ENCODE data around the gene FPGS.

Gene FPGS

GRCh38 chr9:127828262-127829031 lies 25.8 kb downstream of the FPGS start:
- Histone ChIP-seq H3K9ac (ENCODE audit: low read length) (peak overlapping the region; percentile 83), H2AK5ac (ENCODE audit: low read length, severe bottlenecking) (peak overlapping the region; percentile 79), H3K4me1 (ENCODE audit: control insufficient read depth, insufficient read depth, low read depth, low read length) (peaks cover 17% of the 10 kb centered on the region), H3K4me2 (ENCODE audit: low read length, poor library complexity, severe bottlenecking) (peak overlapping the region; percentile 71), H3K14ac (ENCODE audit: low read length in 2 of 2) (peak overlapping the region in 1 of 2 experiments; percentile 83), H3K36me3 (ENCODE audit: control insufficient read depth in 1 of 2, insufficient read depth in 2 of 2, low read depth in 1 of 2, low read length in 2 of 2) (peaks cover 33 to 65% of the 10 kb centered on the region in 2 experiments), H2AFZ (ENCODE audit: low read depth, low read length) (peak overlapping the region; percentile 64), H3K79me1 (replicated peaks; ENCODE audit: low read length, poor library complexity, severe bottlenecking) (peaks cover 15% of the 10 kb centered on the region), H2BK15ac (ENCODE audit: low read depth, poor library complexity, severe bottlenecking) (peak overlapping the region; percentile 92), H2BK12ac (ENCODE audit: low read length in 2 of 2) (peak overlapping the region; percentile 40 to 65), H3K27me3 (ENCODE audit: control insufficient read depth in 1 of 2, insufficient read depth in 1 of 2, low read length in 2 of 2) (no peaks in the 10 kb centered on the region), H3K9me3 (ENCODE audit: control insufficient read depth, low read length) (no peaks in the 10 kb centered on the region), H2BK5ac (ENCODE audit: low read depth, low read length, poor library complexity, severe bottlenecking) (no peak overlapping the region), H3K27ac (ENCODE audit: low read length, poor library complexity, severe bottlenecking) (peak overlapping the region; percentile 1), H3K4ac (ENCODE audit: low read depth in 1 of 2, low read length in 2 of 2) (peak overlapping the region; percentile 75 to 78), H3K4me3 (ENCODE audit: insufficient read depth in 1 of 2, low read depth in 1 of 2, low read length in 2 of 2) (peak overlapping the region; percentile 43 to 54), H3K18ac (ENCODE audit: low read depth in 1 of 2, low read length in 2 of 2) (peak overlapping the region; percentile 85 to 86), H3K23ac (ENCODE audit: low read length in 2 of 2) (peak overlapping the region in 1 of 2 experiments; percentile 16), H4K8ac (ENCODE audit: low read length) (peak overlapping the region; percentile 91), H4K91ac (ENCODE audit: low read length) (peak overlapping the region; percentile 87), H2BK120ac (ENCODE audit: low read depth, low read length) (peak overlapping the region; percentile 95)
- WGBS = 7% methylated on average over 34 of the region's 34 CpGs
- DNase-seq = peak; percentile 87

GRCh38 chr9:127829205-127829906 lies 26.7 kb downstream of the FPGS start:
- peaks cover 17% of the 10 kb centered on the region for H3K4me1 ChIP-seq (ENCODE audit: control insufficient read depth, insufficient read depth, low read depth, low read length)
- no peak overlapping the region for H2BK15ac ChIP-seq (ENCODE audit: low read depth, poor library complexity, severe bottlenecking)
- peak overlapping the region in 1 of 2 experiments; percentile 50 for H3K4ac ChIP-seq (ENCODE audit: low read depth in 1 of 2, low read length in 2 of 2)
- H3K18ac ChIP-seq (ENCODE audit: low read depth in 1 of 2, low read length in 2 of 2) = peak overlapping the region; percentile 40 to 46
- H3K4me2 ChIP-seq (ENCODE audit: low read length, poor library complexity, severe bottlenecking) = no peak overlapping the region
- no peaks in the 10 kb centered on the region for H3K9me3 ChIP-seq (ENCODE audit: control insufficient read depth, low read length)
- no peaks in the 10 kb centered on the region for H3K27me3 ChIP-seq (ENCODE audit: control insufficient read depth in 1 of 2, insufficient read depth in 1 of 2, low read length in 2 of 2)
- H3K27ac ChIP-seq (ENCODE audit: low read length, poor library complexity, severe bottlenecking) = no peak overlapping the region
- DNase-seq = no peak
- no peak overlapping the region for H2BK5ac ChIP-seq (ENCODE audit: low read depth, low read length, poor library complexity, severe bottlenecking)
- WGBS = 87% methylated on average over 5 of the region's 6 CpGs
- no peak overlapping the region for H3K14ac ChIP-seq (ENCODE audit: low read length in 2 of 2)
- peaks cover 26 to 58% of the 10 kb centered on the region in 2 experiments for H3K36me3 ChIP-seq (ENCODE audit: control insufficient read depth in 1 of 2, insufficient read depth in 2 of 2, low read depth in 1 of 2, low read length in 2 of 2)
- peak overlapping the region; percentile 70 for H4K8ac ChIP-seq (ENCODE audit: low read length)
- H3K4me3 ChIP-seq (ENCODE audit: insufficient read depth in 1 of 2, low read depth in 1 of 2, low read length in 2 of 2) = peak overlapping the region in 1 of 2 experiments; percentile 54
- H2BK12ac ChIP-seq (ENCODE audit: low read length in 2 of 2) = peak overlapping the region; percentile 27 to 93
- peak overlapping the region; percentile 82 for H4K91ac ChIP-seq (ENCODE audit: low read length)
- peak overlapping the region; percentile 74 for H2BK120ac ChIP-seq (ENCODE audit: low read depth, low read length)
- peaks cover 15% of the 10 kb centered on the region for H3K79me1 ChIP-seq (replicated peaks; ENCODE audit: low read length, poor library complexity, severe bottlenecking)
- H2AK5ac ChIP-seq (ENCODE audit: low read length, severe bottlenecking) = peak overlapping the region; percentile 75
- peak overlapping the region in 1 of 2 experiments; percentile 3 for H3K23ac ChIP-seq (ENCODE audit: low read length in 2 of 2)
- no peak overlapping the region for H2AFZ ChIP-seq (ENCODE audit: low read depth, low read length)
- H3K9ac ChIP-seq (ENCODE audit: low read length) = peak overlapping the region; percentile 83

- peak overlapping the region; percentile 9 for H3K9ac ChIP-seq (ENCODE audit: low read length)
- no peak overlapping the region for H2AK5ac ChIP-seq (ENCODE audit: low read length, severe bottlenecking)
- no peak overlapping the region for H3K18ac ChIP-seq (ENCODE audit: low read depth in 1 of 2, low read length in 2 of 2)
- H3K9me3 ChIP-seq (ENCODE audit: control insufficient read depth, low read length) = no peaks in the 10 kb centered on the region
- no peak overlapping the region for H2BK12ac ChIP-seq (ENCODE audit: low read length in 2 of 2)
- H3K27me3 ChIP-seq (ENCODE audit: control insufficient read depth in 1 of 2, insufficient read depth in 1 of 2, low read length in 2 of 2) = no peaks in the 10 kb centered on the region
- H3K36me3 ChIP-seq (ENCODE audit: control insufficient read depth in 1 of 2, insufficient read depth in 2 of 2, low read depth in 1 of 2, low read length in 2 of 2) = peaks cover 4 to 40% of the 10 kb centered on the region in 2 experiments
- H2AFZ ChIP-seq (ENCODE audit: low read depth, low read length) = no peak overlapping the region
- DNase-seq = no peak
- H3K4me3 ChIP-seq (ENCODE audit: insufficient read depth in 1 of 2, low read depth in 1 of 2, low read length in 2 of 2) = no peak overlapping the region
- no peak overlapping the region for H4K91ac ChIP-seq (ENCODE audit: low read length)
- peaks cover 32% of the 10 kb centered on the region for H3K4me1 ChIP-seq (ENCODE audit: control insufficient read depth, insufficient read depth, low read depth, low read length)
- H2BK5ac ChIP-seq (ENCODE audit: low read depth, low read length, poor library complexity, severe bottlenecking) = no peak overlapping the region
- no peak overlapping the region for H3K4me2 ChIP-seq (ENCODE audit: low read length, poor library complexity, severe bottlenecking)
- no peak overlapping the region for H2BK120ac ChIP-seq (ENCODE audit: low read depth, low read length)
- H3K4ac ChIP-seq (ENCODE audit: low read depth in 1 of 2, low read length in 2 of 2) = no peak overlapping the region
- 90% methylated on average over 6 of the region's 7 CpGs for WGBS
- no peak overlapping the region for H3K23ac ChIP-seq (ENCODE audit: low read length in 2 of 2)
- no peak overlapping the region for H2BK15ac ChIP-seq (ENCODE audit: low read depth, poor library complexity, severe bottlenecking)
- H3K79me1 ChIP-seq (replicated peaks; ENCODE audit: low read length, poor library complexity, severe bottlenecking) = peaks cover 17% of the 10 kb centered on the region
- H3K14ac ChIP-seq (ENCODE audit: low read length in 2 of 2) = no peak overlapping the region
- no peak overlapping the region for H4K8ac ChIP-seq (ENCODE audit: low read length)
- no peak overlapping the region for H3K27ac ChIP-seq (ENCODE audit: low read length, poor library complexity, severe bottlenecking)
Observed at GRCh38 chr9:127832248-127832647, 29.6 kb downstream of the FPGS start.

- Histone ChIP-seq H3K23ac (ENCODE audit: low read length in 2 of 2) (no peak overlapping the region), H3K9ac (ENCODE audit: low read length) (peak overlapping the region; percentile 85), H3K18ac (ENCODE audit: low read depth in 1 of 2, low read length in 2 of 2) (no peak overlapping the region), H4K8ac (ENCODE audit: low read length) (no peak overlapping the region), H3K27ac (ENCODE audit: low read length, poor library complexity, severe bottlenecking) (no peak overlapping the region), H3K4me1 (ENCODE audit: control insufficient read depth, insufficient read depth, low read depth, low read length) (peaks cover 37% of the 10 kb centered on the region), H4K91ac (ENCODE audit: low read length) (no peak overlapping the region), H3K4me3 (ENCODE audit: insufficient read depth in 1 of 2, low read depth in 1 of 2, low read length in 2 of 2) (no peak overlapping the region), H2BK5ac (ENCODE audit: low read depth, low read length, poor library complexity, severe bottlenecking) (no peak overlapping the region), H2BK120ac (ENCODE audit: low read depth, low read length) (no peak overlapping the region), H2BK15ac (ENCODE audit: low read depth, poor library complexity, severe bottlenecking) (no peak overlapping the region), H3K9me3 (ENCODE audit: control insufficient read depth, low read length) (no peaks in the 10 kb centered on the region), H3K4me2 (ENCODE audit: low read length, poor library complexity, severe bottlenecking) (no peak overlapping the region), H2BK12ac (ENCODE audit: low read length in 2 of 2) (no peak overlapping the region), H3K36me3 (ENCODE audit: control insufficient read depth in 1 of 2, insufficient read depth in 2 of 2, low read depth in 1 of 2, low read length in 2 of 2) (peaks cover 4 to 34% of the 10 kb centered on the region in 2 experiments), H2AK5ac (ENCODE audit: low read length, severe bottlenecking) (no peak overlapping the region), H3K4ac (ENCODE audit: low read depth in 1 of 2, low read length in 2 of 2) (no peak overlapping the region), H3K14ac (ENCODE audit: low read length in 2 of 2) (no peak overlapping the region), H3K79me1 (replicated peaks; ENCODE audit: low read length, poor library complexity, severe bottlenecking) (peaks cover 12% of the 10 kb centered on the region), H3K27me3 (ENCODE audit: control insufficient read depth in 1 of 2, insufficient read depth in 1 of 2, low read length in 2 of 2) (no peaks in the 10 kb centered on the region), H2AFZ (ENCODE audit: low read depth, low read length) (no peak overlapping the region)
- peak; percentile 68 for DNase-seq
- 75% methylated on average over 1 of the region's 1 CpG for WGBS
Observed at GRCh38 chr9:127833555-127833954, 30.9 kb downstream of the FPGS start.
